HFFc6 (cell line): ENCODE measurements around the gene LYST. TPM values are rescaled to one million over a fixed set of nuclear protein-coding genes. Genes with fewer than 3 reads are reported as not detected.

ENCODE experiments used
- DNase-seq: peaks from one replicate; pipeline ENCODE4 v3.0.0-alpha.2; 2018
- H3K27ac Mint-ChIP-seq: 2 replicates; pipeline ENCODE4 v1.8.0; 2020; ENCODE audit warnings: mild to moderate bottlenecking, mixed read lengths
- H3K27me3 Mint-ChIP-seq: 2 replicates; pipeline ENCODE4 v1.8.0; 2021; ENCODE audit warnings: mild to moderate bottlenecking, moderate library complexity, mixed read lengths; ENCODE audit not compliant: insufficient read depth
- H3K36me3 Mint-ChIP-seq: 2 replicates; pipeline ENCODE4 v1.8.0; 2021; ENCODE audit warnings: low read depth, mixed read lengths
- H3K4me1 Mint-ChIP-seq: 2 replicates; pipeline ENCODE4 v1.8.0; 2020; ENCODE audit warnings: low read depth, mixed read lengths
- H3K4me3 Mint-ChIP-seq: 2 replicates; pipeline ENCODE4 v1.8.0; 2020; ENCODE audit warnings: mild to moderate bottlenecking, moderate library complexity, mixed read lengths
- H3K9me3 Mint-ChIP-seq: 2 replicates; pipeline ENCODE4 v1.8.0; 2020; ENCODE audit warnings: mild to moderate bottlenecking, mixed read lengths
- total RNA-seq, 6 experiments: library from RNA; stranded (reverse); fragmentation: NEBNext Ultra II Directional; extraction: Animal tissue kit (Norgen Biotek cat#: 25700); gene quantifications; 2 replicates in 1 of 6; 3 replicates in 5 of 6; pipeline ENCODE4 v1.2.3, GENCODE V29; 2021
- TF ChIP-seq, protein P1 (sequence below): fragments of 200-600 bp; sonication (generic); IDR thresholded peaks from 2 replicates; pipeline ENCODE4 v1.5.0; 2021; ENCODE audit warnings: antibody characterized with exemption, mild to moderate bottlenecking

LYST gene
- total RNA-seq, 6 experiments from 2014 or later, result 13.2 to 18.9 (median 15.4) TPM

DNA sequence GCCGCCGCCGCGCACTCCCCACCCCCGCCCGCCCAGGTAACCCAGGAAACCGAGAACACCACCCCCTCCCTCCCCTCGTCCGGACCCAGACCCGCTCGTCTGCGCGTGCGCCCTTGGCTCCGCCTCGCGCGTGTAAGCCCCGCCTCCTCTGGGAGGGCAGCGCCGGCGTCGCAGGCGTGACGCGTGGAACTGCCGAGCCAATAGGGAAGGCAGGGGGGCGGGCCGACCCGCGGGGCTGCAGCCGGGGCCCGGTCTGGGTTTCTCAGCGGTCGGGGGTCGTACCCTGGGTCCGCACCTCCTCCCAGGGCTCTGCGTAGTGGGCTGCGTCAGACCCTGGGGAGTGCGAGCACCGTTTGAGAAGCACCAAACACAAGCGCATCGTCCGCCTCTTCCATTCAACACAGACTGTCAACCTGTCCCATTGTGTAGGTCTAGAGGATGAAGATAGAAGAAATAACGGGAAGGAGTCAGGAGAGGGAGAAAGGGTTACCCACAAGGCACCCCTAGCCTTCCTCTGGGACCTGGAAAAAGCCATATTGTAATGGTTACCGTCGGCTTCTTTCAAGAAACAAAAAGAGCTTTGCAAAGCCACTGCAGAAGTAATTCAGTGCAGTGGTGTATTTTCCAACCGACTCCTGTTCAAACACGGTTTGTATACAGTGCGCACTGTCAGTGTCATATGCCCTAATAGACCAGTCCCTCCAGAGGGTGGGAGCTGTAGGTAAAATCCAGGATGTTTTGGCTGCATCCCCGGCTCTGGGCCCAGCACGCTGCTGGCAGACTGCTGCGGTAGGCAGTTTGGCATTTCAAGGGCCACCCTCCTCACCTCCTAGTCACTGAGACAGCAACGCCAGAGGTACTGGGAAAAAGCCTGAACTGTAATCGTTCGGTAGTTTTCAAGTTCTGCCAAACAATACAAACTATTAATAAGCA lies 473 bp upstream of the LYST start:
- Mint-ChIP-seq H3K27ac (peak overlapping the region; percentile 92), H3K36me3 (peaks cover 6% of the 10 kb centered on the region; the same call in 1 of the 2 replicates), H3K4me1 (peaks cover 45% of the 10 kb centered on the region), H3K27me3 (peaks cover 4% of the 10 kb centered on the region; the same call in 1 of the 2 replicates), H3K4me3 (peak overlapping the region; percentile 92), H3K9me3 (no peaks in the 10 kb centered on the region)
- DNase-seq, result peak; percentile 88
- TF ChIP-seq, protein P1, sequence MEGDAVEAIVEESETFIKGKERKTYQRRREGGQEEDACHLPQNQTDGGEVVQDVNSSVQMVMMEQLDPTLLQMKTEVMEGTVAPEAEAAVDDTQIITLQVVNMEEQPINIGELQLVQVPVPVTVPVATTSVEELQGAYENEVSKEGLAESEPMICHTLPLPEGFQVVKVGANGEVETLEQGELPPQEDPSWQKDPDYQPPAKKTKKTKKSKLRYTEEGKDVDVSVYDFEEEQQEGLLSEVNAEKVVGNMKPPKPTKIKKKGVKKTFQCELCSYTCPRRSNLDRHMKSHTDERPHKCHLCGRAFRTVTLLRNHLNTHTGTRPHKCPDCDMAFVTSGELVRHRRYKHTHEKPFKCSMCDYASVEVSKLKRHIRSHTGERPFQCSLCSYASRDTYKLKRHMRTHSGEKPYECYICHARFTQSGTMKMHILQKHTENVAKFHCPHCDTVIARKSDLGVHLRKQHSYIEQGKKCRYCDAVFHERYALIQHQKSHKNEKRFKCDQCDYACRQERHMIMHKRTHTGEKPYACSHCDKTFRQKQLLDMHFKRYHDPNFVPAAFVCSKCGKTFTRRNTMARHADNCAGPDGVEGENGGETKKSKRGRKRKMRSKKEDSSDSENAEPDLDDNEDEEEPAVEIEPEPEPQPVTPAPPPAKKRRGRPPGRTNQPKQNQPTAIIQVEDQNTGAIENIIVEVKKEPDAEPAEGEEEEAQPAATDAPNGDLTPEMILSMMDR, result no peak

- TF ChIP-seq, protein P1, result no peak; the same call in 1 of the 2 replicates
- H3K4me3 Mint-ChIP-seq, result peak overlapping the region; percentile 92
- H3K27ac Mint-ChIP-seq, result peak overlapping the region; percentile 82
- peaks cover 4% of the 10 kb centered on the region; the same call in 1 of the 2 replicates for H3K27me3 Mint-ChIP-seq
- H3K4me1 Mint-ChIP-seq, result peaks cover 51% of the 10 kb centered on the region
- peak; percentile 9 for DNase-seq
- no peaks in the 10 kb centered on the region for H3K9me3 Mint-ChIP-seq
- H3K36me3 Mint-ChIP-seq, result peaks cover 6% of the 10 kb centered on the region; the same call in 1 of the 2 replicates
Measured at GRCh38 chr1:235865565-235866204, 1.0 kb downstream of the LYST start.

DNA sequence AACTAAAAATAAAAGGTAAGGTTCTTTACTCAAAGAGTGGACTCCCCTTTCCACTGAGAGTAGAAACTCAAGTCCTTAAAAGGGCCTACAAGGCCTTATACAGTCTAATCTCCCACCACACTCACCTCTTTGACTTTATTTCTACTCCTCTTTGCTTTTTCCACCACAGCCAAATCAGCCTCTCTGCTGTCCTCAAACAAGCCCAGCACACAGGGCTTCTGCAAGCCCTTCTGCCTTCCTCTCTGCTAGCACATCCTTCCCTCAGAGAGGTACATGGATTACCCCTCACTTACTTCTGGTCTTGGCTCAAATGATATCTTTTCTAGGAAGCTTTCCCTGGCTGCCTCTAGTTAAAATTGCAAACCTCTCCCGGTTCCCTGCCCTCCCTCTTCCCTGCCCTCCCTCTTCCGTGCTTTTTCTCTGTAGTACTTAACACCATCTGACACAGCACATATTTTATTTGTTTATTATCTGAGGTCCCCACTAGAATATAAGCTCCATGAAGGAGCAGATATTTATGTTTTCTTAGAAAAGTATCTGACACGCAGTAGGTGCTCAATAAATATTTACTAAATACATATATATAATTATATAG lies 1.7 kb downstream of the LYST start:
- Mint-ChIP-seq H3K27ac (peak overlapping the region; percentile 73), H3K4me1 (peaks cover 51% of the 10 kb centered on the region), H3K27me3 (peaks cover 4% of the 10 kb centered on the region; the same call in 1 of the 2 replicates), H3K9me3 (no peaks in the 10 kb centered on the region), H3K4me3 (peak overlapping the region; percentile 92), H3K36me3 (peaks cover 6% of the 10 kb centered on the region; the same call in 1 of the 2 replicates)
- DNase-seq, result no peak
- TF ChIP-seq, protein P1, result no peak

DNA sequence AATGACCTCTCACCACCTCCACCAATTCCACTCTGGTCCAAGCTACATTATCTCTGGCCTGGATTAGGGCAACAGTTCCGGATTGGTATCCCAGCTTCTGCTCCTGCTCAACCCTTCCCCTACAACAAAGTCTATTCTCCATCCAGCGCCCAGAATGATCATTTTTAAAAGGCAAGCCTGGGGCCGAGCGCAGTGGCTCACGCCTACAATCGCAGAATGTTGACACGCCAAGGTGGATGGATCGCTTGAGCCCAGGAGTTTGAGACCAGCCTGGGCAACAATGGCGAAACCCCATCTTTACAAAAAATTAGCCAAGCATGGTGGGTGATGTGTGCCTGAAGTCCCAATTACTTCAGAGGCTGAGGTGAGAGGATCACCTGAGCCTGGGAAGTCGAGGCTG lies 2.2 kb downstream of the LYST start:
- TF ChIP-seq, protein P1, result no peak
- Mint-ChIP-seq H3K27me3 (no peaks in the 10 kb centered on the region; the same call in 1 of the 2 replicates), H3K9me3 (no peaks in the 10 kb centered on the region), H3K4me1 (peaks cover 51% of the 10 kb centered on the region), H3K27ac (peak overlapping the region; percentile 73; the same call in 1 of the 2 replicates), H3K4me3 (peak overlapping the region; percentile 92), H3K36me3 (peaks cover 6% of the 10 kb centered on the region; the same call in 1 of the 2 replicates)
- DNase-seq, result no peak

DNA sequence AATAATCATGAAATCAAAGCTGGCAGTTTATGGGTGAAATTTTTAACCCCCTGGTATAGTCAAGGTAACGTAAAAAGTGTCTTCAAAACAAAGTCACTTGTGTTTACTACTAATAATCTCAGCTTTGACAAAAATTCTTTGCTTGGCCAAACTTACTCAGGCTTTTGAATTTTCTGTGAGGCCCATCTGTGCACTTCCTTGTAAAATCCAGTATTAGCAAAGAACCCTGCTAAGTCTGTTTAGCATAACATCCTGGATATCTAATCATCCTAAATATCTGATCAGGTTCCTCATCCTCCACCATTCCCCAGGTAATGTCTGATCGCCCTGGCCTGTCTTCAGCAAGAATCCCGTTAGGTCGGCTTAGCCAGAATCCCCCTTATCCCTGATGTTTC lies 3.0 kb downstream of the LYST start:
- H3K4me3 Mint-ChIP-seq, result peak overlapping the region; percentile 92

More for the DNA sequence above, 3.0 kb downstream of the LYST start:
- H3K27ac Mint-ChIP-seq, result peak overlapping the region; percentile 73; the same call in 1 of the 2 replicates
- H3K4me1 Mint-ChIP-seq, result peaks cover 51% of the 10 kb centered on the region
- no peaks in the 10 kb centered on the region for H3K9me3 Mint-ChIP-seq
- DNase-seq, result no peak
- H3K27me3 Mint-ChIP-seq, result no peaks in the 10 kb centered on the region; the same call in 1 of the 2 replicates
- TF ChIP-seq, protein P1, result no peak
- peaks cover 6% of the 10 kb centered on the region; the same call in 1 of the 2 replicates for H3K36me3 Mint-ChIP-seq
